K562 (cell line): ENCODE results near the gene FANCG. TPM values are rescaled to one million over a fixed set of nuclear protein-coding genes. Genes with fewer than 3 reads are reported as not detected.

ENCODE experiments used
- ARNT ChIP-seq, 2 experiments: fragments of 450-650 bp; IDR thresholded peaks; 2 replicates each; pipeline ENCODE4 v1.6.1; 2016; ENCODE audit warnings: mild to moderate bottlenecking in 1 of 2
- CAMTA2 ChIP-seq: fragments of 250-450 bp; sonication (Bioruptor Pico); conservative IDR thresholded peaks from 2 replicates; pipeline ENCODE4 v1.5.1; 2022
- CCNT2 ChIP-seq: IDR thresholded peaks from 2 replicates; pipeline ENCODE4 v1.6.1; 2011; ENCODE audit warnings: borderline replicate concordance, low read depth, mild to moderate bottlenecking, moderate library complexity, mixed read lengths, low read length; ENCODE audit not compliant: insufficient read length; ENCODE audit errors: extremely low read depth
- E4F1 ChIP-seq: fragments of 250-450 bp; sonication (Bioruptor Pico); IDR thresholded peaks from 2 replicates; pipeline ENCODE4 v1.5.0; 2021; ENCODE audit warnings: mild to moderate bottlenecking, borderline replicate concordance
- FOXP1 ChIP-seq: sonication (generic); formaldehyde crosslinking; IDR thresholded peaks from 2 replicates; pipeline ENCODE4 v1.8.0; 2022; ENCODE audit warnings: mild to moderate bottlenecking, missing genetic modification reagents
- GTF2E2 ChIP-seq: fragments of 200-800 bp; sonication (Bioruptor generic); IDR thresholded peaks from 2 replicates; pipeline ENCODE4 v1.6.1; 2016; ENCODE audit warnings: missing genetic modification characterization, missing compliant biosample characterization
- HDAC1 ChIP-seq, 2 experiments: fragments of 450-650 bp; IDR thresholded peaks; 2 replicates each; pipeline ENCODE4 v1.6.1; 2016 to 2017; ENCODE audit warnings: inconsistent platforms in 1 of 2, mild to moderate bottlenecking in 1 of 2, moderate library complexity in 1 of 2
- ILF3 ChIP-seq: fragments of 450-650 bp; IDR thresholded peaks from 2 replicates; pipeline ENCODE4 v1.6.1; 2018; ENCODE audit warnings: antibody characterized with exemption, mild to moderate bottlenecking, moderate library complexity, borderline replicate concordance
- MYBL2 ChIP-seq, 2 experiments: fragments of 450-650 bp in 1 of 2; sonication (generic) in 1 of 2; formaldehyde crosslinking in 1 of 2; IDR thresholded peaks; 2 replicates each; pipeline versions ENCODE4 v1.6.1 to v1.8.1; 2017 to 2022; ENCODE audit warnings: borderline replicate concordance in 1 of 2, inconsistent platforms in 1 of 2, low read depth in 1 of 2, mild to moderate bottlenecking in 1 of 2, missing genetic modification reagents in 1 of 2, moderate library complexity in 1 of 2
- MYC ChIP-seq, 2 experiments: fragments of 250-450 bp in 1 of 2; sonication (Bioruptor Pico) in 1 of 2; IDR thresholded peaks; 2 replicates each; pipeline versions ENCODE4 v1.5.1 to v1.6.1; 2012 to 2021; ENCODE audit warnings: low read depth in 2 of 2, borderline replicate concordance in 1 of 2, improper control_type of control experiment in 1 of 2, low read length in 1 of 2, mild to moderate bottlenecking in 1 of 2, moderate library complexity in 1 of 2
- NBN ChIP-seq: fragments of 450-650 bp; IDR thresholded peaks from 2 replicates; pipeline ENCODE4 v1.6.1; 2016; ENCODE audit warnings: low read depth, mild to moderate bottlenecking
- NCOA4 ChIP-seq: fragments of 450-650 bp; IDR thresholded peaks from 2 replicates; pipeline ENCODE4 v1.6.1; 2018; ENCODE audit warnings: mild to moderate bottlenecking; ENCODE audit not compliant: partially characterized antibody
- NFIC ChIP-seq: fragments of 450-650 bp; IDR thresholded peaks from 2 replicates; pipeline ENCODE4 v1.6.1; 2017; ENCODE audit warnings: mild to moderate bottlenecking, inconsistent platforms
- PPARD ChIP-seq: fragments of 250-450 bp; sonication (Bioruptor Pico); IDR thresholded peaks from 2 replicates; pipeline ENCODE4 v1.8.0; 2022; ENCODE audit warnings: inconsistent platforms, mild to moderate bottlenecking, moderate library complexity
- SMAD2 ChIP-seq: fragments of 150-350 bp; IDR thresholded peaks from 2 replicates; pipeline ENCODE4 v1.6.1; 2014; ENCODE audit warnings: low read depth, mild to moderate bottlenecking, low read length
- SRSF3 ChIP-seq: fragments of 200-400 bp; formaldehyde crosslinking; IDR thresholded peaks from 2 replicates; pipeline ENCODE4 v1.6.1; 2016; ENCODE audit warnings: mild to moderate bottlenecking, low read length, moderate library complexity; ENCODE audit not compliant: insufficient read depth
- STAT5B ChIP-seq: fragments of 250-450 bp; sonication (Bioruptor Pico); IDR thresholded peaks from 2 replicates; pipeline ENCODE4 v1.8.0; 2021; ENCODE audit warnings: mild to moderate bottlenecking, inconsistent platforms
- TFAP4 ChIP-seq: sonication (generic); formaldehyde crosslinking; IDR thresholded peaks from 2 replicates; pipeline ENCODE4 v1.8.0; 2022; ENCODE audit warnings: missing genetic modification reagents, mild to moderate bottlenecking, moderate library complexity, borderline replicate concordance
- ZNF212 ChIP-seq: fragments of 450-650 bp; formaldehyde crosslinking; IDR thresholded peaks from 2 replicates; pipeline ENCODE4 v1.4.0; 2020; ENCODE audit warnings: mild to moderate bottlenecking
- ZNF23 ChIP-seq: fragments of 250-450 bp; sonication (Bioruptor Pico); IDR thresholded peaks from 2 replicates; pipeline ENCODE4 v1.4.0; 2020; ENCODE audit warnings: mild to moderate bottlenecking
- ZNF551 ChIP-seq: fragments of 250-450 bp; sonication (Bioruptor Pico); IDR thresholded peaks from 2 replicates; pipeline ENCODE4 v1.5.0; 2021; ENCODE audit warnings: mild to moderate bottlenecking, moderate library complexity
- ZNF586 ChIP-seq: fragments of 450-650 bp; formaldehyde crosslinking; conservative IDR thresholded peaks from 2 replicates; pipeline ENCODE4 v1.4.0; 2020; ENCODE audit warnings: mild to moderate bottlenecking, moderate library complexity
- ZNF699 ChIP-seq: fragments of 250-450 bp; sonication (Bioruptor Pico); IDR thresholded peaks from 2 replicates; pipeline ENCODE4 v1.8.0; 2021; ENCODE audit warnings: mild to moderate bottlenecking, moderate library complexity; ENCODE audit not compliant: insufficient replicate concordance
- ZNF830 ChIP-seq: fragments of 250-450 bp; sonication (Bioruptor Pico); IDR thresholded peaks from 2 replicates; pipeline ENCODE4 v1.5.0; 2021; ENCODE audit warnings: mild to moderate bottlenecking
- polyA plus RNA-seq, 8 experiments: library from polyadenylated mRNA; depleted of rRNA in 4 of 8; stranded (reverse) in 5 of 8; unstranded in 3 of 8; fragments of >200 nt; fragmentation: Nextera tagmentation in 2 of 8; fragmentation: Illumina TruSeq in 1 of 8; extraction: Ambion mirVana in 2 of 8; extraction: Trizol in 1 of 8; gene quantifications; 2 replicates each; pipeline versions ENCODE4 v1.2.1 to v1.2.3, GENCODE V29; 2011 to 2014; ENCODE audit warnings: inconsistent platforms in 1 of 8, missing spikeins in 1 of 8
- total RNA-seq, 7 experiments: library from RNA; depleted of rRNA in 6 of 7; stranded (reverse); fragments of >200 nt in 6 of 7; fragmentation: Illumina TruSeq in 2 of 7; extraction: Trizol in 2 of 7; gene quantifications; 2 replicates each; pipeline versions ENCODE4 v1.2.1 to v1.2.3, GENCODE V29; 2011 to 2021; ENCODE audit warnings: low replicate concordance in 1 of 7
- TF ChIP-seq, protein P1 (sequence below): IDR thresholded peaks from 2 replicates; pipeline ENCODE4 v1.6.1; 2011; ENCODE audit not compliant: insufficient read length; ENCODE audit errors: extremely low read depth

The FANCG gene
- total and polyA plus RNA-seq, 9 of the 15 experiments (the other 6 are each of a cell fraction or from before 2014, with no cell fraction given), result 7.5 to 43.9 (median 31.0) TPM

DNA sequence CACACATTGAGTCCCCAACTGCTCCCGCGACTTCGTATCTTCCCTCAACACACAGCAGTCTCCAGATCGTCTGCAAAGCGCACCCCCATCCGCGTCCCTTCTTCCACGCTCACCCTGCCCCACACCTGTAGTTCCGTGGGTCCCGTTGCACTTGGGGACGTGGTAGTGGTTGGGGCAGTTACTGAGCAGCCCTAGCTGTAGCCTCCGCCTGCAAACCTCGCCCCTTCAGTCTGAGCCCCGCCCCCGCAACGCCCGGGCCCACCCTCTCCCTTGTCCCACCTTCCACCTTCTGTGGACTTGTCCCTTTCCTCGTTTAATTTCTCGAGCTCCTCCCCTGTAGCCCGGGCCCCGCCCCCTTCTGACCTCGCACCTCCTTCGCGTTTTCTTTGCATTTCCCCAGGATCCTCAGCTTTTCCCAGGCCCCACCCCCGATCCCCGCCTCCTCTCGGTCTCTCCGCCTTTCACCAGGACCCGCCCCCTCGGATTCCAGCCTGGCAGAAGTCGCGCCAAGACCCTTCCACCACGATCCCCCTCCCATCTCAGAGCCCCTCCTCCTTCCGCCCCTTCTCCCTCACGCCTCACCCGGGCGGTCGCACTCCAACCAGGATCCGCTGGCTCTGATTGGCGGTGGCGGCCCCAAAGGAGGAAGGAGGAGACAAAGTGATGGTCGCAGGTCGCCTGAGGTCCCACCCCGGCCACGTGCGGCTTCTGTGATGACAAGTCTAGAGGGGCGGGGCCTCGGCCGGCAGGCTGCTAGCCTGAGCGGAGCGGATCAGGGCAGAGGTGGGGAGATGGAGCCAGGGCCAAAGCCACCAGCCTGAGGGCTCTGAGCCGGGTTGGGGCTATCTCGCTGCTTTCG, 36.2 kb upstream of the FANCG start, which contains the start of gene ATOSB (continued):
- TF ChIP-seq MYC (IDR thresholded peaks at IDR 0.05; ENCODE audit: low read depth, low read length) (peak; percentile 75), MYC (CRISPR knock-in tag; IDR thresholded peaks at IDR 0.05; ENCODE audit: borderline replicate concordance, low read depth) (no peak), NCOA4 (no peak), NBN (no peak), MYBL2 (IDR thresholded peaks at IDR 0.05; ENCODE audit: low read depth) (no peak), MYBL2 (CRISPR knock-in tag; IDR thresholded peaks at IDR 0.05; ENCODE audit: borderline replicate concordance) (no peak), ARNT (IDR thresholded peaks at IDR 0.05) (no peak), ZNF699 (CRISPR knock-in tag) (no peak), HDAC1 (IDR thresholded peaks at IDR 0.05) (peak in 1 of 2 experiments; percentile 89; a peak in 2 of 4 replicates), NFIC (no peak), ZNF212 (no peak), FOXP1 (CRISPR knock-in tag) (no peak), SRSF3 (no peak), STAT5B (CRISPR knock-in tag) (no peak), CCNT2 (no peak), ZNF551 (CRISPR knock-in tag) (no peak), GTF2E2 (no peak), E4F1 (no peak), SMAD2 (no peak), ILF3 (no peak), ZNF586 (no peak), ZNF23 (CRISPR knock-in tag) (no peak), CAMTA2 (no peak), TFAP4 (CRISPR knock-in tag) (peak; percentile 66; the same call in 1 of the 2 replicates), ZNF830 (no peak), PPARD (CRISPR knock-in tag) (no peak)
- TF ChIP-seq, protein P1, sequence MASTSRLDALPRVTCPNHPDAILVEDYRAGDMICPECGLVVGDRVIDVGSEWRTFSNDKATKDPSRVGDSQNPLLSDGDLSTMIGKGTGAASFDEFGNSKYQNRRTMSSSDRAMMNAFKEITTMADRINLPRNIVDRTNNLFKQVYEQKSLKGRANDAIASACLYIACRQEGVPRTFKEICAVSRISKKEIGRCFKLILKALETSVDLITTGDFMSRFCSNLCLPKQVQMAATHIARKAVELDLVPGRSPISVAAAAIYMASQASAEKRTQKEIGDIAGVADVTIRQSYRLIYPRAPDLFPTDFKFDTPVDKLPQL, result no peak
